Fibroblast of lung (primary cell): ENCODE data around the gene NT5C3A. TPM values are rescaled to one million over a fixed set of nuclear protein-coding genes. Genes with fewer than 3 reads are reported as not detected.

Source experiments
- DNase-seq, 2 donors: peaks; one replicate each; pipeline versions ENCODE4 v3.0.0 to v3.0.0-alpha.2; 2010; ENCODE audit warnings: low read depth in 2 of 2
- H2AFZ ChIP-seq: 2 replicates; pipeline ENCODE4 v1.5.1; 2012; ENCODE audit warnings: low read length, control low read depth, inconsistent platforms
- H3K27ac ChIP-seq: 2 replicates; pipeline ENCODE4 v1.5.1; 2011; ENCODE audit warnings: low read length, control low read depth; ENCODE audit not compliant: insufficient read depth
- H3K27me3 ChIP-seq: 2 replicates; pipeline ENCODE4 v1.5.1; 2011; ENCODE audit warnings: mild to moderate bottlenecking, low read length; ENCODE audit not compliant: control insufficient read depth, insufficient read depth
- H3K36me3 ChIP-seq: 2 replicates; pipeline ENCODE4 v1.5.1; 2011; ENCODE audit warnings: low read length; ENCODE audit not compliant: control insufficient read depth, insufficient read depth
- H3K4me1 ChIP-seq: 2 replicates; pipeline ENCODE4 v1.5.1; 2011; ENCODE audit warnings: low read length; ENCODE audit not compliant: control insufficient read depth, insufficient read depth; ENCODE audit errors: extremely low read depth
- H3K4me2 ChIP-seq: 2 replicates; pipeline ENCODE4 v1.5.1; 2011; ENCODE audit warnings: low read length, control low read depth; ENCODE audit not compliant: insufficient read depth; ENCODE audit errors: extremely low read depth
- H3K4me3 ChIP-seq, 4 experiments: fragments of 200-600 bp in 1 of 4; sonication (generic) in 1 of 4; replicated peaks in 1 of 4; 2 replicates each; pipeline ENCODE4 v1.5.1; 2011 to 2016; ENCODE audit warnings: low read length in 4 of 4, low read depth in 3 of 4, mild to moderate bottlenecking in 3 of 4, control low read depth in 2 of 4, inconsistent platforms in 1 of 4, mixed read lengths in 1 of 4; ENCODE audit not compliant: insufficient read depth in 1 of 4; ENCODE audit errors: control extremely low read depth in 1 of 4
- H3K79me2 ChIP-seq: 2 replicates; pipeline ENCODE4 v1.5.1; 2012; ENCODE audit warnings: mild to moderate bottlenecking, low read length, inconsistent platforms; ENCODE audit not compliant: control insufficient read depth, insufficient read depth
- H3K9ac ChIP-seq: 2 replicates; pipeline ENCODE4 v1.5.1; 2011; ENCODE audit warnings: mild to moderate bottlenecking, low read length, control low read depth; ENCODE audit not compliant: insufficient read depth
- H3K9me3 ChIP-seq: 2 replicates; pipeline ENCODE4 v1.5.1; 2012; ENCODE audit warnings: low read depth, low read length; ENCODE audit not compliant: control insufficient read depth, insufficient read depth
- H4K20me1 ChIP-seq: 2 replicates; pipeline ENCODE4 v1.5.1; 2011; ENCODE audit warnings: low read length; ENCODE audit not compliant: control insufficient read depth, insufficient read depth; ENCODE audit errors: extremely low read depth
- EZH2 ChIP-seq: IDR thresholded peaks from 2 replicates; pipeline ENCODE4 v1.5.1; 2012; ENCODE audit warnings: low read length, control low read depth, mild to moderate bottlenecking; ENCODE audit errors: missing control alignments
- polyA plus RNA-seq, 2 donors: library from polyadenylated mRNA; depleted of rRNA in 1 of 2; stranded (reverse) in 1 of 2; unstranded in 1 of 2; fragments of >200 nt; gene quantifications; 2 replicates each; pipeline ENCODE4 v1.2.1, GENCODE V29; 2011 to 2012; ENCODE audit warnings: missing spikeins in 1 of 2
- total RNA-seq: library from RNA; depleted of rRNA; stranded (reverse); fragments of >200 nt; gene quantifications from 2 replicates; pipeline ENCODE4 v1.2.1, GENCODE V29; 2014
- TF ChIP-seq, protein P1 (sequence below), 2 donors: IDR thresholded peaks in 1 of 2; conservative IDR thresholded peaks in 1 of 2; 1 replicate in 1 of 2; 2 replicates in 1 of 2; pipeline ENCODE4 v1.5.1; 2011 to 2012; ENCODE audit warnings: low read length in 2 of 2, control low read depth in 1 of 2, inconsistent platforms in 1 of 2, low read depth in 1 of 2, mild to moderate bottlenecking in 1 of 2

The NT5C3A gene
- total and polyA plus RNA-seq, 2 donors (not counting 1 experiment from before 2014, with no cell fraction given): 17.2 to 25.3 TPM

DNA sequence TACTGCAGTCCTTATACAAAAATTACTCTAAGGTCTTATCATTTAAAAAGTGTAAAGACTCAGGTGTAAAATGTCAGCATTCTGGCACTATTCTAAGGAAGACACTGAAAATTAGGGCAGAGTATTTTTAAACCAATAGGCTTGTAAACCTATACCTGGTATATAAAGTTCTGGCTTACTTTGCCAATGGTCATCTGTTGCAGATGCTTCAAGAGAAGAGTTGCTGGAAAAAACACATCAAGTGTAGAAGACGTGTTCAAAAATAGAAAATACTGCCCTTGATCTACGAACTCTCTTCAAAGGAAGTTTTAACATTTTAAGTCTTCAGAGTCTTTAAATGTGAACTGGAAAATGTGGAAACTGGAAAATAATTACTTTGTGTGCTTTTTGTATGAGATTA, 23.9 kb downstream of the NT5C3A start:
- H3K9me3 ChIP-seq: no peaks in the 10 kb centered on the region
- H3K9ac ChIP-seq: peak overlapping the region; percentile 13
- TF ChIP-seq, protein P1, sequence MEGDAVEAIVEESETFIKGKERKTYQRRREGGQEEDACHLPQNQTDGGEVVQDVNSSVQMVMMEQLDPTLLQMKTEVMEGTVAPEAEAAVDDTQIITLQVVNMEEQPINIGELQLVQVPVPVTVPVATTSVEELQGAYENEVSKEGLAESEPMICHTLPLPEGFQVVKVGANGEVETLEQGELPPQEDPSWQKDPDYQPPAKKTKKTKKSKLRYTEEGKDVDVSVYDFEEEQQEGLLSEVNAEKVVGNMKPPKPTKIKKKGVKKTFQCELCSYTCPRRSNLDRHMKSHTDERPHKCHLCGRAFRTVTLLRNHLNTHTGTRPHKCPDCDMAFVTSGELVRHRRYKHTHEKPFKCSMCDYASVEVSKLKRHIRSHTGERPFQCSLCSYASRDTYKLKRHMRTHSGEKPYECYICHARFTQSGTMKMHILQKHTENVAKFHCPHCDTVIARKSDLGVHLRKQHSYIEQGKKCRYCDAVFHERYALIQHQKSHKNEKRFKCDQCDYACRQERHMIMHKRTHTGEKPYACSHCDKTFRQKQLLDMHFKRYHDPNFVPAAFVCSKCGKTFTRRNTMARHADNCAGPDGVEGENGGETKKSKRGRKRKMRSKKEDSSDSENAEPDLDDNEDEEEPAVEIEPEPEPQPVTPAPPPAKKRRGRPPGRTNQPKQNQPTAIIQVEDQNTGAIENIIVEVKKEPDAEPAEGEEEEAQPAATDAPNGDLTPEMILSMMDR (conservative IDR thresholded peaks at IDR 0.05 in 1 of 2, IDR thresholded peaks at IDR 0.05 in 1 of 2; ENCODE audit: low read depth in 1 of 2, low read length in 2 of 2): no peak
- TF ChIP-seq EZH2: no peak
- H2AFZ ChIP-seq: no peak overlapping the region
- no peaks in the 10 kb centered on the region for H3K27me3 ChIP-seq
- H4K20me1 ChIP-seq: no peaks in the 10 kb centered on the region
- peaks cover 5% of the 10 kb centered on the region for H3K4me1 ChIP-seq
- H3K36me3 ChIP-seq: no peaks in the 10 kb centered on the region
- H3K27ac ChIP-seq: peak overlapping the region; percentile 18
- DNase-seq: no peak
- peak overlapping the region; percentile 21 to 71 (median 43) for H3K4me3 ChIP-seq
- H3K79me2 ChIP-seq: peaks cover 54% of the 10 kb centered on the region
- peak overlapping the region; percentile 99 for H3K4me2 ChIP-seq

DNA sequence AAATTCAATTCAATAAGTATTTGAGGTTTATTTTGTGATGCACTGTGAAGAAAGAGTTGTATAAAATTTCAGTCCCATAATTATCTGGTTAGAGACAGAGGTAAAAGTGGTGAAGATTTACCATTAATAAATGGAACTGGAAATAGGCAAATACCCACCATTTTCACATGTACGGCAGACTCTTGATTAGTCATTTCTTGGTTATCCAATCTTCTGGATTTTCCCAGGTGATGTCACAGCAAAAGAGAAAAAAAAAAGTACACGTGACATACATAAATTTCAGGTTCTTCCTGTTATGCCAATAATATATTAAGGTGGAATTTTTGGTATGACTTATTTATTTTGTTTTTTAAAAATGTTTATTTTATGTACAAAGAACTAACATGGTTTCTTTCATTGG, 26.8 kb downstream of the NT5C3A start:
- no peak for DNase-seq
- Histone ChIP-seq H3K79me2 (peaks cover 43% of the 10 kb centered on the region), H3K27ac (no peak overlapping the region)

DNA sequence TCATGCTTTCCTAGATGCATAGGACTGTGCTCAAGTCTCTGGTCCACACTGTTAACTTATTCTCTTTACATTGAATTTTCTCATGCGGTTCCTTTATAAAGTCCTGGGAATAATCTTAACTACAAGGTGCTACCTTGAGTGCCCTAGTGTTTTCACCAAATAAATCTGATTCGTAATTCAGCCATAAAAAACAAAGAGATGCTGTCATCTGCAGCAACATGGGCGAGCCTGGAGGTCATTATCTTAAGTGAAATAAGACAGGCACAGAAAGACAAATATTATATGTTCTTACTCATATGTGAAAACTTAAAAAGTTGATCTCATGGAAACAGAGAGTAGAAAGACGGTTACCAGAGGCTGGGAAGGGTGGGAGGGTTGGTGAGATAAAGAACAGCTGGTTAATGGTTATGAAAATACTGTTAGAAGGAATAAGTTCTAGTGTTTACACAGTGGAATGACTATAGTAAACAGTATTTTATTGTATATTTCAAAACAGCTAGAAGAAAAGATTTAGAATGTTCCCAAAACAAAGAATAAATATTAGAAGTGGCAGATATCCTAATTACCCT, 38.3 kb downstream of the NT5C3A start:
- H3K79me2 ChIP-seq: no peaks in the 10 kb centered on the region
- H3K27me3 ChIP-seq: no peaks in the 10 kb centered on the region
- no peak overlapping the region for H2AFZ ChIP-seq
- H3K36me3 ChIP-seq: no peaks in the 10 kb centered on the region
- peak in 1 of 2 donors; percentile 70 for DNase-seq
- no peaks in the 10 kb centered on the region for H3K4me1 ChIP-seq
- H3K4me2 ChIP-seq: no peak overlapping the region
- no peak for TF ChIP-seq EZH2
- TF ChIP-seq, protein P1 (conservative IDR thresholded peaks at IDR 0.05 in 1 of 2, IDR thresholded peaks at IDR 0.05 in 1 of 2; ENCODE audit: low read depth in 1 of 2, low read length in 2 of 2): no peak
- no peaks in the 10 kb centered on the region for H4K20me1 ChIP-seq
- no peak overlapping the region for H3K9ac ChIP-seq
- H3K4me3 ChIP-seq: no peak overlapping the region
- H3K9me3 ChIP-seq: no peaks in the 10 kb centered on the region
- no peak overlapping the region for H3K27ac ChIP-seq

More for the DNA sequence above, 26.8 kb downstream of the NT5C3A start:
- Histone ChIP-seq H3K4me3 (no peak overlapping the region), H3K9me3 (no peaks in the 10 kb centered on the region), H2AFZ (no peak overlapping the region), H3K4me2 (no peak overlapping the region), H3K27me3 (no peaks in the 10 kb centered on the region), H3K4me1 (peaks cover 5% of the 10 kb centered on the region), H3K36me3 (no peaks in the 10 kb centered on the region), H3K9ac (no peak overlapping the region), H4K20me1 (no peaks in the 10 kb centered on the region)
- TF ChIP-seq, protein P1 (conservative IDR thresholded peaks at IDR 0.05 in 1 of 2, IDR thresholded peaks at IDR 0.05 in 1 of 2; ENCODE audit: low read depth in 1 of 2, low read length in 2 of 2): no peak
- TF ChIP-seq EZH2: no peak
